ENCODE results near the gene LYSMD4. TPM values are rescaled to one million over a fixed set of nuclear protein-coding genes. Genes with fewer than 3 reads are reported as not detected.

LYSMD4 gene
- total and polyA plus RNA-seq, 2 of the 13 experiments (the other 11 are each of a cell fraction or from before 2014, with no cell fraction given) = 7.4 to 8.5 TPM

- TF ChIP-seq MZF1 (CRISPR knock-in tag; IDR thresholded peaks at IDR 0.05; ENCODE audit: borderline replicate concordance) = no peak
Measured at GRCh38 chr15:99738021-99738847, 5.0 kb upstream of the LYSMD4 start (continued).

DNA sequence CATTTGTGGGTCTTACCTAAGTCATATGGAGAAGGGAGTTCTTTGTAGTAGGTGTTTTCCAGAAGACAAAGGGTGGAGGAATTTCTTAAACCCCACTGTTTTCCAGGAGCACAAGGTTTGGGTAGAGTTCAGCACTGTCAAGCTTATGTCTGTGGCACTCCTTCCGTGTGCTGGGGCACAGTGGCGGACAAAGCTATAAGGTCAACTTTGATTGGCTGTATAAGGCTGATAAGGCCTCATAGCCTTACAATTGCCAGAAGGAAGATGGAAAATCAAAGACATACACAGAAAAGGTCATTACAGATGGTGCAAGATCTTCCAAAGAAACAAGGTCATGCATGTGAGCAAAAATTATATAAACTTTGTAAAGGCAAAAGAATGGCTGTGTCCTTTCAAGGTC lies 3.5 kb upstream of the LYSMD4 start:
- H3K27me3 ChIP-seq (ENCODE audit: control insufficient read depth in 1 of 2, insufficient read depth in 2 of 2, low read length in 2 of 2) = no peaks in the 10 kb centered on the region; a peak in 1 of 5 replicates
- WGBS (ENCODE audit: low lambda C conversion rate) = 24% methylated on average over 2 of the region's 2 CpGs
- intact Hi-C loops (cut with micrococcal nuclease; ENCODE audit: unreplicated experiment) = no loop called here
- DNase-seq (ENCODE audit: low spot score) = no peak
- H2AFZ ChIP-seq (ENCODE audit: low read length) = no peak overlapping the region
- TF ChIP-seq, protein P1, sequence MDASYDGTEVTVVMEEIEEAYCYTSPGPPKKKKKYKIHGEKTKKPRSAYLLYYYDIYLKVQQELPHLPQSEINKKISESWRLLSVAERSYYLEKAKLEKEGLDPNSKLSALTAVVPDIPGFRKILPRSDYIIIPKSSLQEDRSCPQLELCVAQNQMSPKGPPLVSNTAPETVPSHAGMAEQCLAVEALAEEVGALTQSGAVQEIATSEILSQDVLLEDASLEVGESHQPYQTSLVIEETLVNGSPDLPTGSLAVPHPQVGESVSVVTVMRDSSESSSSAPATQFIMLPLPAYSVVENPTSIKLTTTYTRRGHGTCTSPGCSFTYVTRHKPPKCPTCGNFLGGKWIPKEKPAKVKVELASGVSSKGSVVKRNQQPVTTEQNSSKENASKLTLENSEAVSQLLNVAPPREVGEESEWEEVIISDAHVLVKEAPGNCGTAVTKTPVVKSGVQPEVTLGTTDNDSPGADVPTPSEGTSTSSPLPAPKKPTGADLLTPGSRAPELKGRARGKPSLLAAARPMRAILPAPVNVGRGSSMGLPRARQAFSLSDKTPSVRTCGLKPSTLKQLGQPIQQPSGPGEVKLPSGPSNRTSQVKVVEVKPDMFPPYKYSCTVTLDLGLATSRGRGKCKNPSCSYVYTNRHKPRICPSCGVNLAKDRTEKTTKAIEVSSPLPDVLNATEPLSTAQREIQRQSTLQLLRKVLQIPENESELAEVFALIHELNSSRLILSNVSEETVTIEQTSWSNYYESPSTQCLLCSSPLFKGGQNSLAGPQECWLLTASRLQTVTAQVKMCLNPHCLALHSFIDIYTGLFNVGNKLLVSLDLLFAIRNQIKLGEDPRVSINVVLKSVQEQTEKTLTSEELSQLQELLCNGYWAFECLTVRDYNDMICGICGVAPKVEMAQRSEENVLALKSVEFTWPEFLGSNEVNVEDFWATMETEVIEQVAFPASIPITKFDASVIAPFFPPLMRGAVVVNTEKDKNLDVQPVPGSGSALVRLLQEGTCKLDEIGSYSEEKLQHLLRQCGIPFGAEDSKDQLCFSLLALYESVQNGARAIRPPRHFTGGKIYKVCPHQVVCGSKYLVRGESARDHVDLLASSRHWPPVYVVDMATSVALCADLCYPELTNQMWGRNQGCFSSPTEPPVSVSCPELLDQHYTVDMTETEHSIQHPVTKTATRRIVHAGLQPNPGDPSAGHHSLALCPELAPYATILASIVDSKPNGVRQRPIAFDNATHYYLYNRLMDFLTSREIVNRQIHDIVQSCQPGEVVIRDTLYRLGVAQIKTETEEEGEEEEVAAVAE (CRISPR knock-in tag; IDR thresholded peaks at IDR 0.05; ENCODE audit: borderline replicate concordance) = peak; percentile 96
- no peak for TF ChIP-seq ADNP (CRISPR knock-in tag; IDR thresholded peaks at IDR 0.05)
- 0 out of 2 replicates have a peak, but pooled peaks have one; percentile 25 for TF ChIP-seq NFYC (CRISPR knock-in tag; IDR thresholded peaks at IDR 0.05)
- POLR2A ChIA-PET = no interaction called here
- CTCF ChIA-PET (ENCODE audit: low intra/inter-chr PET ratio, low total read pairs) = no interaction called here
- no peak overlapping the region for H3K9ac ChIP-seq (ENCODE audit: insufficient read depth, low read depth, low read length)
- no peak for ATAC-seq
- FAIRE-seq = no peak
- no peaks in the 10 kb centered on the region for H4K20me1 ChIP-seq (ENCODE audit: insufficient read depth, low read length)
- no peaks in the 10 kb centered on the region for H3K36me3 ChIP-seq (replicated peaks in 1 of 2; ENCODE audit: control insufficient read depth in 1 of 2, insufficient read depth in 2 of 2, low read length in 2 of 2)
- peaks cover 49% of the 10 kb centered on the region for H3K4me1 ChIP-seq (ENCODE audit: insufficient read depth, low read length)
- H3K4me2 ChIP-seq (ENCODE audit: low read depth, low read length) = peak overlapping the region; percentile 18; the same call in 1 of the 2 replicates
- no peaks in the 10 kb centered on the region for H3K79me2 ChIP-seq (ENCODE audit: insufficient read depth, low read length)
- no peak overlapping the region for H3K4me3 ChIP-seq (replicated peaks in 1 of 3; ENCODE audit: insufficient read depth in 1 of 3, low read depth in 2 of 3, low read length in 3 of 3)
- BruUV-seq (replicated peaks) = no TSS peak
- H3K27ac ChIP-seq (ENCODE audit: extremely low read length, insufficient read depth, low read length) = no peak overlapping the region
- in situ Hi-C loops (cut with HindIII; ENCODE audit: extremely low pct_ligation_motif_present, low pct_unique_long_range_greater_than_20kb) = no loop called here
- no peaks in the 10 kb centered on the region for H3K9me3 ChIP-seq (ENCODE audit: low read length)

Measured in HepG2 (cell line).